NCI-H2171 (cell line): ENCODE results near the gene LMF1.
A peak's percentile ranks its signal among the peaks of the same experiment; 100 is the strongest.
"Not testable (repeated sequence)": the region's sequence is repeated elsewhere in the genome, so short reads cannot be mapped to it uniquely, and the experiment has no call there.

Experiments used
- DNase-seq: peaks from one replicate; lab custom pipeline; 2025; lab: John Stamatoyannopoulos, UW

Gene LMF1

DNA sequence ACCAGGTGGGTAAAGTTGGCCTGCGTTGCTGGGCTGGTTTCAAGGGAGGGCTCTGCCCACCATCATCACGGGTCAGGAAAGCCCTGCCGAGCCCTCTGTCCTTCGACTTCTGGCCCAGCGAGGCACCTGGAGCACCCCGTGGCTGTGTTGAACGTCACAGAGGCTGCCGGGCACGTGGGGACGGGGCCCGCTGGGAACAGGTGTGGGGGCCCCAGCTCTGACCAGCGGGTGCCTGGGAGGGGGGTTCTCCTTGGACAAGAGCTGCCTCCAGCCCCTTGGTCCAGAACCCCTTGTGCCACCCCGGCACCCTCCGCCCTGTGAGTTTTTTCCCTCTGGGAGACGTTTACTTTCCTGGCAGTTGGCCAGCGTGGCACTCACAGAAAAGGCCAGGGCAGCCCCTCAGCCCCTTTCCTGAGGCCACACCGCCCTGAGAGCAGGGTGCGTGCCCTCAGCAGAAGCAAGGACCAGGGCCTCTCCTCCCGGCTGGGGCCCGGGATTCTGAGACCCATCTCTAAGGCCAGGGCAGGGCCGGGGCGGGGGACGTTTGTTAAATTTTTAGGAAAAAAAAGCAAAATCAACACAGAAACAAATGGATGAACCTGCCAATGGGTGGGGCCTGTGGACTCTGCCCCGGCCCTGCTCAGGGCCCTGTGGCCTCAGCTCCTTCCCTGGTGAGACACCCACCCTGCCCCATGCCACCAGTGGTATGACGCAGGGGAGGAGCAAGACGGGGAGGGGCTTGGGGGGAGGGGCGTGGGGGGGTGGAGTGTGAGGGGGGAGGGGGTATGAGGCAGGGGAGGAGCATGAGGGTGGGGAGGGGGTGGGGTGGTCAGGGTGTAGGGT is 139.0 kb downstream of the LMF1 start:
- DNase-seq, result no peak

DNA sequence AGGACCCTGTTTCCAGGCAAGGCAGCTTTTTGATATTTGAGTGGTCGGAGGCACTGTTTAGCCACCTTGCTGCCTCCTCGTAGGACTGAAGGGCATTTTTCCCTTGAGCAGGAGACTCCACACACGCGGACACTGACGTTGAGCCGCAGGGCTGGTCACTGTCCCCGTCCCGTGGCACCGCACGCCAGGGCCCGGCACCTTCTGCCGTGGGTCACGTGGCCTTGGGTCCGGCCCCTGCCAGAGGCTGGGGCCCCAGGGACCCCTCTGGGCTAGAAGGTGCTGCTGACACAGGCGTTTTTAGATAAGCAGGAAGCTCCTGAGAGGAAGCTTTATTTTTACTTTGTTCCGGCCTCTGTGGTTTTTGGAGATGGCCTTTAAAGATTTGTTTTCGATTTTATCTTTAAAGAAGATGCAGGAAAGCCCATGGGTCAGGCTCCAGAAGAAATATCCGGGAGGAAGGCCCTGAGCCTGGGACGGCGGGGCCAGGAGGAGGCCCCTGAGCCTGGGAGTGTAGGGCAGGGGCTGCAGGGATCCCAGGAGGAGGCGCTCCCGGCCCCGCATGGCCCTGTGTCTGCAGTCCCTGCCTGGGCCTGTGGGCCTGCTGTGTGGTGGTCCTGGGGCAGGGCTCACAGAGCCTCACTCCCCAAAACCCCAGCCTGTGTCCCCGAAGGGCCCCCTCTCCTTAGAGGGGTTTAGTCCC is 139.8 kb downstream of the LMF1 start:
- DNase-seq, result no peak

DNA sequence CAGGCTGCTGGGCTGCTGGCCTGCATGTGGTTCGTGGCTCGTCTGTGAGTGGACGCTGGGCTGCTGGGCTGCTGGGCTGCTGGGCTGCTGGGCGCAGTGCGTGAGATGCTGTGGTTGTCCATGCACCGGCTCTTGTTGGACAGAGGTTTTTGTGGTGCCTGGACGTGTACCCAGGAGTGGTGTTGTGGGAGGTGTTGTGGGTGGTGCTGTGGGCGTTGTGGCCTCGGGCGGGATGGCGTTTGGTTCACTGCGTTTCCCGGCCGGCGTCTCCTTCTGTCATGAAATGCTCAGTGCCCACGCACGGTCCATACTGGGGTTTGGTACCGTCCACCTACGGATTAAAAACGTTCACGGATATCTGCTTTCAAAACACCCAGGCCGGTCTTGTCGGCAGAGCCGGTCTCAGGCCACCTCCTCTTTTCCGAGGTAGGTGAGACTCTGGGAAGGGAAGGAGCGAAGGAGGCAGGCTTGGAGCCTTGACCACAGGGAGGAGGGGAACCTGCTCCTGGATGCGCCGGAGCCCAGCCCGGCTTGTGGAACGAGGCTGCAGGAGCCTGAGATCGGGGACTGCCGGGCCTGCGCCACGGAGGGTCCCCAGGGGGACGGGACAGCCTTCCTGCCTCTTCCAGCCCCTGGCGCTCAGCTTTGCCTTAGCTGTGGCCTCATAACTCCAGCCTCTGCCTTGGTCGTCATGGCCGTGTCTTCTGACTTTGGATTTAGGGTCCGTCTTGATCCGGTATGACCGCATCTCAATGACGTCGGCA is 140.5 kb downstream of the LMF1 start:
- DNase-seq, result no peak

DNA sequence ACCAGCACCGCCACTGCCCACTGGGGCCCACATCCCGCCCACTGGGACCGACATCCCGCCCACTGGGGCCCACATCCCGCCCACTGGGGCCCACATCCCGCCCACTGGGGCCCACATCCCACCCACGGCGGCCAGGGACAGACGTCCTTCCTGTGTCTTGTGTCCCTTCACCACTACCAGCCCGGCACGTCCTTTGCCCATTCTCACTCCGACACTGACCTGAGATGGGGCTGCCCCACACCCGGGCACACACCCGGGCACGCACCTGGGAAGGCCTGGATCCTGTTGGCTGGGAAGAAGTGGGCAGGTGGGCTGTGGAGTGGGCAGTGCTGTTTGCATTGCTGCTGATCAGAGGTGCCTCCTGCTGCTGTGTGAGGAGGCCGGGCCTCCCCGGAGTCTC is 141.9 kb downstream of the LMF1 start:
- DNase-seq, result no peak

DNA sequence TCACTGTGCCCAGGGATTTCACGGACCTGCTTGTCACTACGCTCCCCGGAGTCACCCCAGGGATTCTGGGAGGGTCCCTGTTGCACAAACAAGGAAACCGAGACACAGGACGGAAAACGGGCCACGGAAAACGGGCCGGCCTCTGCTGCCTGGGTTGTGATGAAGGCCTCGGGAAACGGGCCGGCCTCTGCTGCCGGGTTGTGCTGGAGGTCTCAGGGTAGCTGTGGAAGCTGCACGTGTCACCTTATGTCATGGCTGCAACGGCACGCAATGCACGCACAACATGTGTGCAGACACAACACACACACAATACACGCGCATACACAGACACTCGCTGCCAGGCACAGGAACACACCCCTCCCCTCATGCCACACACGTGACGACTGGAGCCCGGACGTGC is 143.3 kb downstream of the LMF1 start:
- no peak for DNase-seq

DNA sequence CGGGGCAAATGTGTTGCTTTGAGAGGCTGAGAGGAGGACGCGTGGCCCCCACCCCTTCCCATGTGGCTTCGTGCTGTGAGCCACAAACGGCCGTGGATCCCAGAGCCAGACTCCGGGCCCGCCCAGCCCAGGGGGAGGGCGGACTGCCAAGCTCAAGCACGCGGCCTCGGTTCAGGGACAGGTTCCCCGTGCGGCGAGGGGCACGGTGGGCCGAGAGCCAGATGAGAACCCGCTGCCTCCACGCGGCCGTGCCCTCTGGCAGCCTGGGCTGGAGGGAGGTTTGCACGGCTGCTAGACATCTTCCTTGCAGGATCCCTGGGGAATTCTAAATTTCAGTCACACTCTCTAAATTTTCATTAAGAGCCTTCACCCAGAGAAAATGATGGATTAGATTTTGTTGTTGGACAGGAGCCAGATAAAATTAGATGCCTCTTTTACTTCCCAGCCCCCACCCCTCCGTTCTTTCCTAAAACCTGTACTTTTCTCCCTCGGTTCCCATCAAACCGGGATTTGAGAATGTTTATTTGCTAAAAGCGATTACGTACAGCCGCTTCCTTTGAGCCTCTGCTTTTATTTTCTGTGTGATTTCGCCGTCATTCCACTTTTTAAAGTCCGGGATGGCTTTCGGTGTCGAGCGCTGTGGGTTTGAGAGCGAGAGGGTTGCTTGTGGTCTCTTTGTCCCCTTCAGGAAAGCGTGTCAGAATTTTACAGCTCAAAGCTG is 145.3 kb downstream of the LMF1 start:
- peak; percentile 64 for DNase-seq

GRCh38 chr16:824601-825000 is 146.2 kb downstream of the LMF1 start:
- DNase-seq, result no peak

- no peak for DNase-seq
Observed at GRCh38 chr16:824194-824593, 146.6 kb downstream of the LMF1 start.

- DNase-seq, result no peak
Observed at GRCh38 chr16:822909-823297, 147.9 kb downstream of the LMF1 start.

DNA sequence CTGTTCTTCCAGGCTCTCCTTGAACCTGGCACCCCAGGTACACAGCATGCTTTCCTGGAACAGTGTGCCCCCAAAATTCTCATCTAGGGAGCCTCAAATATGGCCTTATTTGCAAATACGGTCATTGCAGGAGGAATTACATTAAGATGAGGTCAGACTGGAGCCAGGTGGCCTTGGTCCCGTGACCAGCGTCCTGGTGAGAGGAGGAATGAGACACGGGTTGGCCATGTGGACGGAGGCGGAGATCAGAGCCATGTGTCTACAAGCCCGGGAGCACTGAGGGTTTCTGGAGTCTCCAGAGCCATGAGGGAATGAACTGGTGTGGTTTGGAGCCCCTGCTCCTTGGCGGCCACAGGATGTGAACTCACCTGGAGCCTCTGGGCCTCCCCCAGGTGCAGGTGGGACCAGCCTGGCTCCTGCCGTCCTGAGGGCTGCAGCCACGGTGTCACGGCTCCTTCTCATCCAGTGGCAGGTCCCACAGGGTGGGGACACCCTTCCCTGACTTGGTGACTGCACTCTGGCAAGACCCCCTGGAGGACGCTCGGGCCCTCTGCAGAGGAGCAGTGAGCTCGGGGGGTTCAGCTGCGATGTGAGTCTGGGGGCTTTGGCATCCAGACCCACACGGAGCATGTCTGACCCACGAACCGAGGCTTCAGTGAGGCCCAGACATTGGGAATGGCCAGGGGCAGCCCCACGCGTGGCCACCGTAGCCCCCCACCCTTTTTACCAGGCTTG is 148.4 kb downstream of the LMF1 start:
- DNase-seq, result no peak

DNA sequence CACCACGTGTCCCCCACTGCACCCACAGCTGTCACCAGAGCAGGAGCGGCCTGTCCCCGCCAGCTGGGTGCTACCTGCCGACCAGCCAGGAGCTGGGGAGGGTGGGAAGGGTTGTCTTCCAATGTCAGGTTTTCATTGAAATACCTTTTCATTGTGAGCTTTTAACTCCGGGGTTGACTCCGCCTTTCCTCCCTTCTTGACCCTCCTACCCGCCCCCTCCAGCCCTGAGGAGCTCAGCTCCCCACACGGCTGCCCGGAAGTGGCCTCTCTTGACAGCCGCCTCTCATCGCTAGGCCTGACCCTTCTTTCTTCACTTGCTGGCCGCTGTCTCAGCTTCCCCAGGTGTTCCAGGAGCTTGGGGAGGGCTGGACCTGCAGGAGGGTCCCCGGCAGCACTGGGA is 149.0 kb downstream of the LMF1 start:
- DNase-seq, result no peak

GRCh38 chr16:820748-821147 is 150.0 kb downstream of the LMF1 start:
- no peak for DNase-seq

DNA sequence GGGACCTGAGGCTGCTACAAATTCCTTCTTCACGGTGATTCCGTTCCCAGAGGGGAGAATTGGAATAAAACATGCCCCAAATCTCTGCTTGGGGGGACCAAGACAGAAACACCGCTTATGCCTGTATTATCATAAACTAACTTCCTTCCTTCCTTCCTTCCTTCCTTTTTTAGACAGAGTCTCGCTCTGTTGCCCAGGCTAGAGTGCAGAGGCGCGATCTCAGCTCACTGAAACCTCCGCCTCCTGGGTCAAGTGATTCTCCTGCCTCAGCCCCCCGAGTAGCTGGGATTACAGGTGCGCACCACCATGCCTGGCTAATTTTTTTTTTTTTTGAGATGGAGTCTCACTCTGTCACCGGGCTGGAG is 150.8 kb downstream of the LMF1 start:
- DNase-seq, result not testable (repeated sequence)

DNA sequence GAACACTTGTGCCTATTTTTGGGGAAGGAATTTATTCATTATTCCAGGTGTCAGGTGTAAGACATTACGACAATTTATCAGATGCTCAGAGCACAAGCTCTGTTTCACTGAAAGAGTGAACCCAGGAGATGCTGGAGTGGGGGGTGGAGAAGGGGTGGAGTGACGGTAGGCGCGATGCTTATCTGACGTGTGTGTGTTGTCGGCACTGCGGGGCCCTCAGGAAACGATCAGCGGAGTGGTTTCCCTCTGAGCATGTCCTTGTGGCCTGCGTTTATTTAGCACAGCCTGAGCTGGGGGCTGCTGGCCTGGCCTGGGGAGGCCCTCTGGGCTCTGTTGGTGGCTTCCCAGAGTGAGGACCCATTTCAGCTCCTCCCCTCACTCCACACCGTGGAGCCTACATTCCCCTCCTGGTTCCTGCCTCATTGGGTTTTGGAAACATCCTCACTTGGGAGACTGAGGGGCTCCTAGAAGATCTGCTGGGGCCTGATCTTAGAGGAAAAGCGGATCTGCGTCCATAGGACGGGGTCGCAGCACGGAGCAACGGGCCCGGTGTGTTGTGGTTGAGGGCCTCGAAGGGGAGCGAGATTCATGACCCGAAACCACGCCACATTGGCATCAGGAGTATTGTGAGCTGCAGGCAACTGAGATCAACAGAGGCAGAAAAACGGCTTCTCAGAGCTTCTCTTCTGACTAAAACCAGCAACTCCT is 151.3 kb downstream of the LMF1 start:
- no peak for DNase-seq

GRCh38 chr16:818592-818991 is 152.2 kb downstream of the LMF1 start:
- no peak for DNase-seq

- no peak for DNase-seq
Observed at GRCh38 chr16:818132-818531, 152.7 kb downstream of the LMF1 start.

- no peak for DNase-seq
Observed at GRCh38 chr16:817001-817906, 153.5 kb downstream of the LMF1 start.

- no peak for DNase-seq
Observed at GRCh38 chr16:815861-816260, 154.9 kb downstream of the LMF1 start.

GRCh38 chr16:814974-815373 is 155.8 kb downstream of the LMF1 start:
- DNase-seq, result no peak

- DNase-seq, result no peak
Observed at GRCh38 chr16:813916-814412, 156.8 kb downstream of the LMF1 start.
